Middle frontal gyrus (tissue), 1 donor: ENCODE data around the gene GNG11.
"Not testable (repeated sequence)": the region's sequence is repeated elsewhere in the genome, so short reads cannot be mapped to it uniquely, and the experiment has no call there.

Experiments
- DNase-seq: peaks from one replicate; pipeline ENCODE4 v3.0.0-alpha.2; 2015; ENCODE audit warnings: low spot score; ENCODE audit errors: extremely low spot score

GNG11 gene

GRCh38 chr7:93911242-93911641 is 10.3 kb upstream of the GNG11 start:
- not testable (repeated sequence) for DNase-seq

- not testable (repeated sequence) for DNase-seq
These were observed 9.9 kb upstream of the GNG11 start for GRCh38 chr7:93911661-93912060.

GRCh38 chr7:93913197-93913596 is 8.3 kb upstream of the GNG11 start:
- no peak for DNase-seq

- DNase-seq = no peak
These were observed 6.9 kb upstream of the GNG11 start for GRCh38 chr7:93914581-93915066.

GRCh38 chr7:93915206-93915842 is 6.2 kb upstream of the GNG11 start:
- DNase-seq = not testable (repeated sequence)

- not testable (repeated sequence) for DNase-seq
These were observed 5.6 kb upstream of the GNG11 start for GRCh38 chr7:93915888-93916287.

- DNase-seq = not testable (repeated sequence)
These were observed 5.2 kb upstream of the GNG11 start for GRCh38 chr7:93916315-93916714.

- DNase-seq = no peak
These were observed 896 bp upstream of the GNG11 start for GRCh38 chr7:93920496-93921182.

GRCh38 chr7:93921186-93921585 is 349 bp upstream of the GNG11 start:
- DNase-seq = no peak

GRCh38 chr7:93923296-93923695 is 1.8 kb downstream of the GNG11 start:
- no peak for DNase-seq

GRCh38 chr7:93923942-93924341 is 2.4 kb downstream of the GNG11 start:
- no peak for DNase-seq

- no peak for DNase-seq
These were observed 5.3 kb downstream of the GNG11 start for GRCh38 chr7:93926800-93927199.

- no peak for DNase-seq
These were observed 6.0 kb downstream of the GNG11 start for GRCh38 chr7:93927585-93927984.

- DNase-seq = no peak
These were observed 10.1 kb downstream of the GNG11 start for GRCh38 chr7:93931655-93932054.

- DNase-seq = no peak
These were observed 11.6 kb downstream of the GNG11 start for GRCh38 chr7:93933156-93933555.

- DNase-seq = no peak
These were observed 13.6 kb downstream of the GNG11 start for GRCh38 chr7:93935102-93935501.

GRCh38 chr7:93937818-93938217 is 16.3 kb downstream of the GNG11 start:
- no peak for DNase-seq

GRCh38 chr7:93938293-93938692 is 16.8 kb downstream of the GNG11 start:
- no peak for DNase-seq

- DNase-seq = no peak
These were observed 20.4 kb downstream of the GNG11 start for GRCh38 chr7:93941945-93942344.

- DNase-seq = no peak
These were observed 22.4 kb downstream of the GNG11 start for GRCh38 chr7:93943816-93944540.

- no peak for DNase-seq
These were observed 23.1 kb downstream of the GNG11 start for GRCh38 chr7:93944673-93945072.

- DNase-seq = no peak
These were observed 23.5 kb downstream of the GNG11 start for GRCh38 chr7:93945083-93945482.
